ENCODE results near the gene FOXK1.
A peak's percentile ranks its signal among the peaks of the same experiment; 100 is the strongest.

FOXK1 gene

DNA sequence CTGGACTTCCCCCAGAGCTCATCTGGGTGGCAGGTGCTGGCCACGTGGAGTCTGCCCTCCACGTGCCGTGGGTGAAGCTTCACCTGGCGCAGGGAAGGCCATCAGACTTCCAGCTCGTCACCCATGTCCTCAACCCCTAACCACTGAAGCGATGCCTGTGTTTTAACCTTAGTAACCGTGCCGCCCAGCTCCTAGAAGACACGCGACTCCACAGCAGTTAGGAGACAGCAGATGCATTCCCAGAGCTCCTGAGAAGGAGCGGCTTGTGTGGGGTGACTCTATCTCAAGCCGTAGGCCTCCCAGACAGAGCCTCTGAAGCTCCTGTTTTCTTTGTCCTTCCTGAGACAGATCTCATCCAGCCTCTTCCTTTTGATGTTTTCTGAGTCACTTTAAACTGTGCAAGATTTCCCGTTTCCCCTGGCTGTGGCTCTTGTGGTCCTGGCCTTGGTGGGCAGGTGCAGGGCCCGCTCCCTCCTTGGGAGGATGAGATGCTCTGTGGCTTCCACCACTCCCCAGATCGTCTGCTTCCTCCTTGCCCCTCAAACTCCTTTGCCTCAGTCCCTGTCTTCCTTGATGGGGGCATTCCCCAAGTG is 51.9 kb downstream of the FOXK1 start:
- H3K27me3 ChIP-seq (ENCODE audit: insufficient read depth, low read length), result no peaks in the 10 kb centered on the region
- no peak overlapping the region for H3K27ac ChIP-seq (ENCODE audit: low read depth, low read length)
- H3K79me2 ChIP-seq (ENCODE audit: control insufficient read depth, insufficient read depth, low read length, unreplicated experiment), result peaks cover 60% of the 10 kb centered on the region
- no peak overlapping the region for H3K4me3 ChIP-seq (ENCODE audit: low read depth, low read length)
- H3K4me1 ChIP-seq (ENCODE audit: control insufficient read depth, insufficient read depth, low read length, unreplicated experiment), result peaks cover 9% of the 10 kb centered on the region
- peaks cover 5% of the 10 kb centered on the region; the same call in 1 of the 2 replicates for H3K36me3 ChIP-seq (ENCODE audit: insufficient read depth, low read length)
- no peak overlapping the region for H2AFZ ChIP-seq (ENCODE audit: low read length, unreplicated experiment)

DNA sequence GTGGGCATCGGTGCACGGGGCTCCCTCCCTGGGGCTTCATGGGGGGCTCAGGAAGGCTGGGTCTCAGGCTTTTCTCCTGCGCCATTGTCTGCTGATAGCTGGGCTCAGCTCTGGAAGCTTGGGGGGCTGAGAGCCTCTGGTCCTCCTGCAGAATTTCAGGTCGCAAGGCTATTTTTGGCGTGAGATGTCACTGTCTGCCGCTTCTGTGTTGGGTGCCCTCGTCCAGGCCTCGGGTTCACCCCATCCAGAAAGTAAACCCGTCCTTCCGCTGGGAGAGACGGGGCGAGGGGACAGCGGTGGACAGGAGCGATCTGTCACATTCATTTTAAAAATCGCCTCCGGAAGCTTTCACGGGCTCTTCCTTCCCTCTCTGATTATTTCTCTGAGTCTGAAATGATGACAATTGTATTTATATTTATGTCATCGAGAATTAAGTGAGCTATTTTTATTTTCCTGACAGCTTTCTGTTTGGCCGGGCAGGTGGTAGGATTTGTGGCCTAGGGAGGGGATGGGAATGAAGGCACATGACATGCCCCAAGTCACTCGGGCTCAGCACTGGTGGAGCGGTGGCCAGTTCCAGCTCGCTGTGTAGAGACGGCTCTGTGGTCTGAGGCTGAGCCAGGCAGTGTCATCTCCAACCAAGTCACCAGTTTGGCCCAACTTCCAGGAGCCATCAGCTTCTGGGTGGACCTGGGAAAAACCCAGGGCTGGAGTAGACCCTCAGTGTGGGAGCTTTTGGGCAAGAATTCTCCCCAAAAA is 52.7 kb downstream of the FOXK1 start:
- H3K79me2 ChIP-seq (ENCODE audit: control insufficient read depth, insufficient read depth, low read length, unreplicated experiment), result peaks cover 60% of the 10 kb centered on the region
- peaks cover 5% of the 10 kb centered on the region; the same call in 1 of the 2 replicates for H3K36me3 ChIP-seq (ENCODE audit: insufficient read depth, low read length)
- peaks cover 16% of the 10 kb centered on the region for H3K4me1 ChIP-seq (ENCODE audit: control insufficient read depth, insufficient read depth, low read length, unreplicated experiment)
- H3K4me3 ChIP-seq (ENCODE audit: low read depth, low read length), result no peak overlapping the region
- no peaks in the 10 kb centered on the region for H3K27me3 ChIP-seq (ENCODE audit: insufficient read depth, low read length)
- H3K27ac ChIP-seq (ENCODE audit: low read depth, low read length), result no peak overlapping the region
- no peak overlapping the region for H2AFZ ChIP-seq (ENCODE audit: low read length, unreplicated experiment)

DNA sequence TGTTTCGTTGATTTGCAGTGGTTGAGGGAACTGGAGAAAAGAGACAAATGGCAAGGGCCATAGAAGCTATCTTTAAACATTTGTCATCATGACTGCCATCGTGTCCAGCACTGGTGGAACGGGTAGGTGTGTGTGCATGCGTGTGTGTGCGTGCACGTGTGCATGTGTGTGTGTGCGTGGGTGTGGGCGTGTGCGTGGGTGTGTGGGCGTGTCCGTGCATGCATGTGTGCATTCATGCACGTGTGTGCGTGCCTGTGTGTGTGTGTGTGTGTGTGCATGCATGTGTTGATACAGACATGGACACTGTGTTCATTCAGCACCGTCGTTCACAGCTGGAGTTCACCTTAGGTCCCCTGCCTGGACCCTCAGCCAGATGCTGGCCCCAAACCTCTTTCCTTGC is 55.2 kb downstream of the FOXK1 start:
- H3K79me2 ChIP-seq (ENCODE audit: control insufficient read depth, insufficient read depth, low read length, unreplicated experiment), result peaks cover 53% of the 10 kb centered on the region
- H2AFZ ChIP-seq (ENCODE audit: low read length, unreplicated experiment), result no peak overlapping the region
- H3K36me3 ChIP-seq (ENCODE audit: insufficient read depth, low read length), result peaks cover 5% of the 10 kb centered on the region; the same call in 1 of the 2 replicates
- no peaks in the 10 kb centered on the region for H3K27me3 ChIP-seq (ENCODE audit: insufficient read depth, low read length)
- no peak overlapping the region; the same call in 1 of the 2 replicates for H3K27ac ChIP-seq (ENCODE audit: low read depth, low read length)
- no peak overlapping the region for H3K4me3 ChIP-seq (ENCODE audit: low read depth, low read length)
- peaks cover 16% of the 10 kb centered on the region for H3K4me1 ChIP-seq (ENCODE audit: control insufficient read depth, insufficient read depth, low read length, unreplicated experiment)

DNA sequence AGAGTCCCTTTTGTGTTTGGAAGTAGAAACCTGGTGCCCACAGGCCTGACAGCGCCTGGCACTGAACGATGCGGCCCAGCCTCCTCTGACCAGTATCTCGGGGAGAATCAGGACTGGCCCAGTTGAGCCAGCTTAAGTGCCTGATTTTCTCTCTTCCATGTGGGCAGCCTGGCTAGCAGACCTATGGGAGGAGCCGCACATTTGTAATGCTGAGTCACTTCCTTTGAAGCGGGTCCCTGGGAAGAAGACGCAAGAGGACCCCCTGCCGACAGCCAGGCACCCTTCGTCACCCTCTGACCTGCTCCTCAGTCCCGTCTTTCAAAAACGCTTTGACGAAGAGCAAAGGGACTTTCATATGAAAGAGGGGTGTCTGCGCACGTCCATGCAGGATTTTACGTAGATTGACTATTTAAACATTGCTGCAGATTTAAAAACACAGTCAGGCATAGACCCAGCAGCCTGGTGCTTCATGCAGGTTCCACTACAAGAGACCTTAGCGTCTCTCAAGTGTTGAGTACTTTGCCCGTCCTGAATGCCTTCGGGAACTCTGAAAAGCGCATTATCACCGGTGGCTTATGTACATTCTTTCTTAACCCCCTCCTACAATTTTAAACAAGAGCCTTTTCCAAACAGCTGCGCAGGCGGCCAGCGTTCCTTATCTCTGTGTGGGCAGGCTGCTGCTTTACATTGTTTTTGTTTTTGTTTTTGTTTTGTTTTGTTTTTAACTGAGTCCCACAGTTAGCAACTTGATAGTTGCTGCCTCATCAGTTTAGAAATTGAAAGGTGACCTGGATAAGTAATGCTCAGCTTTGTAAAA is 56.8 kb downstream of the FOXK1 start:
- H3K27ac ChIP-seq (ENCODE audit: low read depth, low read length), result peak overlapping the region; percentile 94
- H3K36me3 ChIP-seq (ENCODE audit: insufficient read depth, low read length), result peaks cover 5% of the 10 kb centered on the region; the same call in 1 of the 2 replicates
- H3K79me2 ChIP-seq (ENCODE audit: control insufficient read depth, insufficient read depth, low read length, unreplicated experiment), result peaks cover 45% of the 10 kb centered on the region
- H3K4me3 ChIP-seq (ENCODE audit: low read depth, low read length), result peak overlapping the region; percentile 45
- no peaks in the 10 kb centered on the region for H3K27me3 ChIP-seq (ENCODE audit: insufficient read depth, low read length)
- no peak overlapping the region for H2AFZ ChIP-seq (ENCODE audit: low read length, unreplicated experiment)
- peaks cover 18% of the 10 kb centered on the region for H3K4me1 ChIP-seq (ENCODE audit: control insufficient read depth, insufficient read depth, low read length, unreplicated experiment)

DNA sequence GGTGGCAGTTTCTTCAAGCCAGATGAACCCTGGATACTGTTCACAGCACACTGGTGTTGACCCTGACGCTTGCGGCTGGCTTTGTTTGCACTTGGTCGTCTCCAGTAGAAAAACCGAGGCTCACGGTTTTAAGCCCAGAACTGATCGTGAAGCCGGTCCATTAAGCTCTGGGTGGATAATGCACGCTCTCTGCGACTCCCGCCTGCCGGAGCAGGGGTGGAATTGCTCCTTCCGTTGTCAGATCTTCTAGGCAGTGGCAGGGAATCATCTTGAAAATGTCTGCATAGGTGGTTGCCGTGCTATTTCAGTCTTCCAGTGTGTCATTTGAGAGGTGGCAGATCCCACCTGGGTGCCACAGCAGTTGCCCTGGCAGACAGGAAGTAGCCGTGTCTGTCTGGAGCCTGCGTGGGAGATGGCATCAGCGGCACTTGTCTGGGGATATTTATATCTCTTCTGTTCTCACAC is 57.5 kb downstream of the FOXK1 start:
- Histone ChIP-seq H3K36me3 (ENCODE audit: insufficient read depth, low read length) (peaks cover 5% of the 10 kb centered on the region; the same call in 1 of the 2 replicates), H2AFZ (ENCODE audit: low read length, unreplicated experiment) (no peak overlapping the region), H3K79me2 (ENCODE audit: control insufficient read depth, insufficient read depth, low read length, unreplicated experiment) (peaks cover 40% of the 10 kb centered on the region), H3K4me3 (ENCODE audit: low read depth, low read length) (peak overlapping the region; percentile 45), H3K4me1 (ENCODE audit: control insufficient read depth, insufficient read depth, low read length, unreplicated experiment) (peaks cover 24% of the 10 kb centered on the region), H3K27ac (ENCODE audit: low read depth, low read length) (peak overlapping the region; percentile 94), H3K27me3 (ENCODE audit: insufficient read depth, low read length) (no peaks in the 10 kb centered on the region)

DNA sequence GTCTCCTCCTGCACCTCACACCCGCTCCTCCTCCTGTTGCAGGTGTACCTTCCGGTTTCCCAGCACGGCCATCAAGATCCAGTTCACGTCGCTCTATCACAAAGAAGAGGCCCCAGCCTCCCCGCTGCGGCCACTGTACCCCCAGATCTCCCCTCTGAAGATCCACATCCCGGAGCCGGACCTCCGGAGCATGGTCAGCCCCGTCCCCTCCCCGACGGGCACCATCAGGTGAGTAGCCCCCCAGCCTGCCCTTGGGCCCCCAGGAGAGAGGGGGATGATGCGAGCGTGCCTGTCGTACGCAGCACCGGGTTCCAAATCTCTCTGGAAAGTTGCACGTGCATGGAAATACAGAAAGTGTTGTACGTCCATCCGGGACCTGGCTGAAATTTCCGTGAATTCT is 58.7 kb downstream of the FOXK1 start:
- Histone ChIP-seq H3K27ac (ENCODE audit: low read depth, low read length) (no peak overlapping the region), H3K79me2 (ENCODE audit: control insufficient read depth, insufficient read depth, low read length, unreplicated experiment) (peaks cover 30% of the 10 kb centered on the region), H3K36me3 (ENCODE audit: insufficient read depth, low read length) (peaks cover 5% of the 10 kb centered on the region; the same call in 1 of the 2 replicates), H2AFZ (ENCODE audit: low read length, unreplicated experiment) (no peak overlapping the region), H3K4me1 (ENCODE audit: control insufficient read depth, insufficient read depth, low read length, unreplicated experiment) (peaks cover 31% of the 10 kb centered on the region), H3K27me3 (ENCODE audit: insufficient read depth, low read length) (no peaks in the 10 kb centered on the region), H3K4me3 (ENCODE audit: low read depth, low read length) (no peak overlapping the region)

GRCh38 chr7:4742051-4742573 is 60.0 kb downstream of the FOXK1 start:
- Histone ChIP-seq H3K27ac (ENCODE audit: low read depth, low read length) (no peak overlapping the region), H3K4me3 (ENCODE audit: low read depth, low read length) (no peak overlapping the region), H3K4me1 (ENCODE audit: control insufficient read depth, insufficient read depth, low read length, unreplicated experiment) (peaks cover 31% of the 10 kb centered on the region), H3K36me3 (ENCODE audit: insufficient read depth, low read length) (peaks cover 5% of the 10 kb centered on the region; the same call in 1 of the 2 replicates), H3K27me3 (ENCODE audit: insufficient read depth, low read length) (no peaks in the 10 kb centered on the region), H3K79me2 (ENCODE audit: control insufficient read depth, insufficient read depth, low read length, unreplicated experiment) (peaks cover 31% of the 10 kb centered on the region), H2AFZ (ENCODE audit: low read length, unreplicated experiment) (no peak overlapping the region)

DNA sequence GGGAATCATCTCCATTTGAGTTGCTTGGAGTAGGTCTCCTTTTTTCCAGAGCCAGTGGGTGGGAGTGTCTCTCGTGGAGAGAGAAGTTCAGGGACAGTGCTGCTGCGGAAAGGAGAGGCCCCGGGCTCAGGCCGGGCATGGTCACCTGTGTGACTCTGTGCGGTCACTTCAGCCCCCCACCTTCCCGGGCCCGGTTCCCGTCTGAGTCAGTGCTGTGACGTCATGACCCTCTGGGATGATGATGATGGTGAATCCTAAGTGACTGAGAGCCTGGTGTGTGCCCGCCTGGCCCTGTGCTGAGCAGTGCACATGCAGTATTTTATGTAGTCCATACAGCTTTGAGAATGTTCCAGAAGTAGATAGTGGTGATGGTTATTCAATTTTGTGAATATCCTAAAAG is 60.8 kb downstream of the FOXK1 start:
- Histone ChIP-seq H3K36me3 (ENCODE audit: insufficient read depth, low read length) (peaks cover 4% of the 10 kb centered on the region; the same call in 1 of the 2 replicates), H3K79me2 (ENCODE audit: control insufficient read depth, insufficient read depth, low read length, unreplicated experiment) (peaks cover 32% of the 10 kb centered on the region), H3K4me1 (ENCODE audit: control insufficient read depth, insufficient read depth, low read length, unreplicated experiment) (peaks cover 31% of the 10 kb centered on the region), H2AFZ (ENCODE audit: low read length, unreplicated experiment) (no peak overlapping the region), H3K4me3 (ENCODE audit: low read depth, low read length) (no peak overlapping the region), H3K27me3 (ENCODE audit: insufficient read depth, low read length) (no peaks in the 10 kb centered on the region), H3K27ac (ENCODE audit: low read depth, low read length) (no peak overlapping the region)

DNA sequence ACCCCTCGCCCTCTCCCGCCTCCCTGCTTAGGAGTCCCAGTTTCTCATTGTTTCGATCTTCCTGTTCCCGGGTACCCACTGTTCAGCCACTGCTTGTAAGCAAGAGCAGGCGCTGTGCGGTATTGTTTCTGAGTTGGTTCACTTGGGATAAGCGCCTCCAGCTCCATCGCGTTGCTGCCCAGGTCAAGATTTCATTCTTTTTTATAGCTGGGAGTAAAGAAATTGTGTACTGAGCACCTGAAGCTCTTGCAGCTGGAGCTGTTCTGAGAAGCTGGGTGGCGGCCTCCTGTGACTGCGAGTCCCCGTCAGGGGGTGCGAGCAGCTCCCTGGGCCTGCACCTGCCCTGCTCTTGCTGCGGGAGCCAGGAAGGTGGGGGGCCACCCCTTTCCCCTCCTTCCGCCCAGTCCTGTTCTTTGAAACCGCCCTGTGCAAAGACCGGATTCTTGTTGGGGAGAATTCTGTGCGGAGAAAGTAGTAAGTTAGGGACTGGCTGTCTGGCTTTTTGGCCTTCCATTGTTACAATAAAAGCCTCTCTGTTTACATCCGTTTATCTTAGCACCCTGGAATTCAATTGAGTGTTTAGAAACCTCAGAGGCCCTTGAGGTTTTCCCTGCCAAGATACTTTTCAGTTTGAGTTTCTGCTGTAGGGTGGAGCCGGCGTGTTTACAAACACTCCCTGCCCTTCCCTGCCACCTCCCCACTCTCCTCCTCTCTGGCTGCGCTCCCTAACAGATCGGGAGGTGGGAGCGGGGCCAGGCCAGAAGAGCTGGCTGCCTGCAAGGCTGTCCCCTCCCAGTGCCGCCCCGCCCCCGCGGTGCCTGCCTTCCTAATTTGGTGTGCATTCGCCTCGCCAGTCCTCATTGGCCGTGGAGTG is 62.5 kb downstream of the FOXK1 start:
- peak overlapping the region; percentile 97 for H3K27ac ChIP-seq (ENCODE audit: low read depth, low read length)
- peaks cover 7% of the 10 kb centered on the region; the same call in 1 of the 2 replicates for H3K36me3 ChIP-seq (ENCODE audit: insufficient read depth, low read length)
- H2AFZ ChIP-seq (ENCODE audit: low read length, unreplicated experiment), result no peak overlapping the region
- H3K4me3 ChIP-seq (ENCODE audit: low read depth, low read length), result peak overlapping the region; percentile 73
- peaks cover 40% of the 10 kb centered on the region for H3K79me2 ChIP-seq (ENCODE audit: control insufficient read depth, insufficient read depth, low read length, unreplicated experiment)
- no peaks in the 10 kb centered on the region for H3K27me3 ChIP-seq (ENCODE audit: insufficient read depth, low read length)
- H3K4me1 ChIP-seq (ENCODE audit: control insufficient read depth, insufficient read depth, low read length, unreplicated experiment), result peaks cover 16% of the 10 kb centered on the region

Data from ACC112 (cell line).